Kidney capillary endothelial cell (primary cell): ENCODE data around the gene WTAP.
A peak's percentile ranks its signal among the peaks of the same experiment; 100 is the strongest.
"Not testable (repeated sequence)": the region's sequence is repeated elsewhere in the genome, so short reads cannot be mapped to it uniquely, and the experiment has no call there.

ENCODE experiments used
- DNase-seq: peaks from one replicate; pipeline ENCODE4 v3.0.0-alpha.2; 2018; ENCODE audit warnings: low spot score

The WTAP gene

DNA sequence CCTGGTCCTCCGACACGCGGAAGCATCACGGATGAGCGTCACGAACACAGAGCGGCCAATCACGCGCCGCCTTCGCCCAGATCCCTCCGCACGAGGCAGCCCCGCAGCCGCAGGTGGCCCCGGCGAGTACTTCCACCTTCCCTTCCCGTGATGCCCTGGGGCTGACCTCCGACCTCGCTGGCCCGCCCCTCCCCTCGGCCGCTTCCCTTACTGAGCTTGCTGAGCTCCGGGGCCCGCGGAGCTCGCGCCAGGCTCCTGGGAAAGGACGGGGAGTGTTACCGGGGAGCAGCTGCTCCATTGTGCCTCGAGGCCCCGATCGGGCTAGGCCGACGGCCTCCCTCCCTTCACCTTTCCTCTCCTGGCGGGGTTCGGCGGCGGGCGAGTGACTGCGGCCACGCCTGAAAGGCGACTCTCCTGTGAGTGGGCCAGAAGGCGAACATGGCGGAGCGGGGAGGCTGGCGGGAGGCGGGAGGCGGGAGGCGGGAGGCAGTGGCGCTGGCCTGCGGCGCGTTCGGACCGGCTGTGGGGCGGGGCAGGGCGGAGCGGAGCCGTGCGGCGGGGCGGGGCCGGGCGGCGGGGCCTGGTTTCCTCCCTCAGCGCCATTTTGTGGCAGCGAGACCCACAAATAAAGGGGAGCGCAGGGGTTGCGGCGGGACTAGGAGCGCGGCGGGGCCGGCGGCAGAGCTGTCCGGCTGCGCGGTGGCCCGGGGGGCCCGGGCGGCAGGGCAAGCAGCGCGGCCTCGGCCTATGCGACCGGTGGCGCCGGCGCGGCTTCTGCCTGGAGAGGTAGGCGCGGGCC lies at the start of gene WTAP:
Gene WTAP (plus strand): TSS at position 589 of the 799 bp plus-strand sequence. CDS start 8,760 bp downstream, outside the sequence.
- DNase-seq = peak; percentile 78

DNA sequence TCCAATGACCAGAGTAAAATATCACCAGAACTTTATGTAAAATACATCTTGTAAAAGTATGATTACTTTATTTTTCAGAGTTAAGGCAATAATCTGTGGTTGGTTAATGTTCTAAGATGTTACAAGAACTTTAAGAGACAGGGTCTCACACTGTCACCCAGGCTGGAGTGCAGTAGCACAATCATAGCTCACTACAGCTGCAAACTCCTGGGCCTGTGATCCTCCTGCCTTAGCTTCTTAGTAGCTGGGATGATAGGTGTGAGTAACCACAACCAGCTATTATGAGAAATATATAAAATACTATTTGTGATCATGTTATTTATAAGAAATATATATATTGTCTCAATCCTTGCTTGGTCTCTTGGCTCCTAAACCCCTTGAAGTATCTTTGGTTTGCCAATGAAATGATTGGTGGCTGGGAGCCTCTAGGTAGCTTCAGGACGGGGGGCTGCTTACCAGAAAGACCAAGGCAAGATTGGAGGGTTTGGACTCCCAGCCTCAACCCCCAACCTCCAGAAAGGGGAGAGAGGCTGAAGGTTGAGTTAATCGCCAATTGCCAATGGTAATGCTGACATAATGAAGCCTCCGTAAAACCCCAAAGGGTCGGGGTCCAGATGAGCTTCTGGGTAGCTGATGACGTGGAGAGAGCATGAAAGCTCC lies 49.7 kb upstream of the WTAP start:
- DNase-seq = no peak

DNA sequence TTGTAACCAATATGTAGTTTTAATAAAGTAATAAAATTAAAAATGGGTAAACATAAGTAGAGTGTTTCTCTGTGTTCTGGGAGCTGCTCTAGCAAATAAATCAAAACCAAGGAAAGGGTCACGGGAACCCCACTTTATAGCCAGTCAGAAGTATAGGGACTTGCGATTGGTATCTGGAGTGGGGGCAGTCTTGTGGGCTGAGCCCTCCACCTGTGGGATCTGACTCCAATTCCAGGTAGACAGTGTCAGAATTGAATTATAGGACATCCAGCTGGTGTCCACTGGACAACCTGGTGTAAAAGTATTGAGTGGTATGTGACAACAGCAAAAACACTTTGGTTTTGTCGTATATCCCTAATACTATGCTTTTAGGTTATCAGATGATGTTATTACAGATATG lies 48.7 kb upstream of the WTAP start:
- no peak for DNase-seq

DNA sequence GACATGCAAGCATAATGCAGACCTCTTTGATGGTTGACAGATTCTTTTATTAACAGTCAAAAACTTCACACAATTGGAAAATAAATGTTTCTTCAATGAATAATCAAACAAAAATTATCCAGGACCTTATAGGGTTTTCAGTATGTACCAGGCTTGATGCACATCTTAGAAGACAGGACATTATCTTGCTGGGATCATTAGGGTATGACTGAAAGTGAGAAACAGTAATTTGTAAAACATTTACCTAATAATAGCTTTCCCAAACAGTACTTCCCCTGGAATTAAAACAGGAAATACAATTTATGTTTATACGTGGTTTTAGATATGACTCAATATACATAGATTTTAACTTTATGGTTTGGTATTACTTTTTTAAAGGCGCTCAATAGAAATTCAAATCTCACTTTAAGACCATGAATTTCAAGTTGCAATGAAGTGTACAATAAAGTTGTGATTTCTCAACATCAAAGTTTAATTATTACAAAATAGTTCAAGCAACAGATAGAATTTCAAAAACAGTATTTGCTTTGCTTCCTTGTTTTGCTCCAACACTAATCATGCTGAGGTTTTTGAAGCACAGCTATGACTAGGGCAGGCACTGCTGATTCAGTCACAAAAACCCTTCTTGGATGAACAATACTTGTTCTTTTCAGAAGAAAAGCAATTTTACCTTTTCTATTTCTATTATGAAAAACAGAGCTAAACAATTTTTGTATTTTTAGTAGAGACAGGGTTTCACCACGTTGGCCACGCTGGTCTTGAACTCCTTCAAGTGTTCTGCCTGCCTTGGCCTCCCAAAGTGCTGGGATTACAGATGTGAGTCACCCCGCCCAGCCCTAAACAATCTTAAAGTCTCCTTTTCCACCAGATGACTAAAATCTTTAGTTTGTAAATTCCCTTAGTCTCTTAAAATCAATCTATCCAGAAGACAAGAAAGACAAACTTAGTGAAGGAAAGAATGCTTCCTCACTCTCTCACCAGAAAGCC lies 47.9 kb upstream of the WTAP start:
- no peak for DNase-seq

DNA sequence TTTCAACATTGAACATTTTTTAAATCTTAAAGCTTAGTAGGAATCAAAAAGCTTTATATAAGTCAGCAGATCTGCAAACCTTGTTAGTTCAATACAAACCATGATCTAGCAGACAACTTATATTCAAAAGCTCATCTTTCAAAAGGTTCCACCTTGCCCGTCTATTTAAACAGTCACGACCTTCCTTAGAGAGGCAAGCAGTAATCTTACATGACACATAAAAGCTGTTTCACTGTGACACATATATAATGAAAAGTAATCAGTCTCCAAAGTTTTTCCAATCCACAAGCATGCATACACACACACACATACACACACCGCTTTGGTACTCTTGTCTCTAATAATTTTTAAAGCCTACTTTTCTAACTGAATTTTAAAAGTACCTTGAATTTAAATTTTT lies 47.2 kb upstream of the WTAP start:
- DNase-seq = no peak

DNA sequence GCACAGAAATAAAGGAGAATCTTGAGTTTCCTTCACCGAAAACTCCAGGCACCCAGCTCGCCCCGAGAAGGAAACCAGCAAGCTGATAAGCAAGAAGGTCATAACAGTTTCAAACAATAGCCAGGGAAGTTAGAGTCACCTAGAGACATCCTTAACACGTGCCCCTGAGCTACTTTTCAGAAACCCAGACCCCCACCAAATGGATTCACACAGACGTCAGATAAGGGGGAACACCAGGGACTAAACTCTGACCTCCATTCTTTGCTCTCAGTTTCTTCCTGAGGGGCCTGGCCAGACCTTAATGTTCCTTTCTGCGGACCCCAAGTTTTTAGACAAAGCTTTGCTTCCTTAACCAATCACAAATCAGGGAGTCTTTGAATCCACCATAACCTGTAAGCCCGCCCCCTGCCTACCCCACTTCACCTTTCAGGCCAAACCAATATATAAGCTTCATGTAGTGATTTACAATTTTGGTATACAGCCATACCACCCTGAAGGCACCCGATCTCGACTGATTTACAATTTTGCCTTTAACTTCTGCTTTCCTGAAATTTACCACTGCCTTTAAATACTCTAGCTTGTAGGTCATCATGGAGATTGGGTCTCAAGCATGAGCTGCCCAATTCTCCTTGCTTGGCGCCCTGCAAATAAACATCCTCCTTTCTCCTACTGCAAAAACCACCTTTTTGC lies 46.0 kb upstream of the WTAP start:
- no peak for DNase-seq

DNA sequence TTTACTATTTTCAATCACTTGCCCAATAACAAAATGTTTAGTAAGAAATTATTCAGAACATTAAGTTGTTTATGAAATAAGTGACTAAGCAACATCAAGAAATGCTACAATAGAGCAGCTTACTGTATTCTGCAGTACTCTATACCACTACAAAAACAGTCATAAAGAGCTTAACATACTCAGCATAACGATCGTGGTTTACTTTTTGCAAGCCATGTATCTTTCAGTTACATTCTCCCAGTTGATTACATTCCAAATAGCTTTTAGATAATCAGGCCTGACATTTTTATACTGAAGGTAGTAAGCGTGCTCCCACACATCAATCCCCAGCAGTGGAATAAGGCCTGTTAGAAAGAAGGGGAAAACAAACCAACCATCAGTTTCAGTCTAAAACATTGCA lies 45.0 kb upstream of the WTAP start:
- DNase-seq = no peak

DNA sequence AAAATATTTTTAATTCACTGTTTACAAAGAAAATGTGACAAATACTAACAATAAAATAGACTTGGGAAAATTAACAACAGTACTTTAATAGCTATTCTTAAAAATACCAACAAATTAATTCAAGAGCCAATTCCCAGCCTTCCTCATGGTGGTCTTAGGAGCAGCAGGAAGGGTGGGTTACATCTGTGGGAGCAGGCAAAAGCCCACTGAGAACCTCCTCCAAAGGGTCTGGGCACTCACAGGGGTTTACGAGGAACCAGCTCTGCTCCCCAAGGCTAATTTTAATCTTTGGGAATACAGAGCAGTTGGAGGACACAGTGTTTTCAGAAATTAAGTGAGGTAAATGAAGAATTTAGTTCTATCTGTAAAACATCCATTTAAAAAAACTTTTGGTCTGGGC lies 44.5 kb upstream of the WTAP start:
- DNase-seq = no peak

DNA sequence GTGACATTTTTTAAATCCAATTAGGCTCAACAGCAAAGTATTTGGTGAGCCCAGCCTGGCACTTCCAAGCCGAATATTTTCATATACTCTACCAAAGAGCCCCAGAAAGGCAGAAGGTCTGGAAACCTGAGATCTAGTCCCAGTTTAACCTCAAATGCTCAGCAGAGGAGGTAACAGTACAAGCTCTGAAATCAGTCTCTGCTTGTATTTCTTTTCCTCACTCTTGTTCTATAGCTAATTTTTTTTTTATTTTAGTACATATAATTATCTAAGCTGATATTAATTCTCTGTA lies 43.3 kb upstream of the WTAP start:
- DNase-seq = no peak

DNA sequence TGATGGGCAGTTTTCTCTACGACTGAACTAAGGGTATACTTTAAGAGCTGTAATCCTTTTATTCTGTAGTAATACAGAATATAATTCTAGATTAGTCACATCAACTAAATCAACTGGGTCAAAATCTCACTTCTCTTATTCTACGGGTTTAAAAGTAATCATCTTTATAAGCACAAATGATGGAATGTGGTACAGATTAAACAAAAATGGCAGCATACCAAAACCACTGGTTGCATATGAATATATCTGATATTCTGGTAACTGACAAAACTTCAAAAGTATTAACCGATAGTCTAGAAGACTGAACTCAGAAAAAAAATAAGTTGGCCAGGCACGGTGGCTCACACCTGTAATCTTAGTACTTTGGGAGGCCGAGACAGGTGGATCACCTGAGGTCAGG lies 41.3 kb upstream of the WTAP start:
- no peak for DNase-seq

DNA sequence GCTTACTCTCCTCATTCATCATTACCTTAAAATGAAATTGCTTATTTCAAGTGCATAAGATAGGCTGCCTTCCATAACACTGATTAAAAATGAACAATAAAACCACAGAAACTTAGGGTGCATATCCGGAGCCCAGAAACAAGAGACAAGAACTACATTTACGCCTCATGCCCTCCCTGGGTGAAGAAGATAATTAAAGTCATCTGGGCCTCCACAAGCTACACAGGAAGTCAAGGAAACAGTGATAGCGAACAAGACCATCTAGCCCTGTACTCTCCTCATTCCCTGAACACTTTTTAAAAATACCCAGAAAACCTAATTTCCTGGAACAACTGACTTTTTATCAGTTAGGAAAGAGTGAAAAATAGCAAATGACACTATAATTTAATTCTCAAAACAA lies 40.6 kb upstream of the WTAP start:
- no peak for DNase-seq

DNA sequence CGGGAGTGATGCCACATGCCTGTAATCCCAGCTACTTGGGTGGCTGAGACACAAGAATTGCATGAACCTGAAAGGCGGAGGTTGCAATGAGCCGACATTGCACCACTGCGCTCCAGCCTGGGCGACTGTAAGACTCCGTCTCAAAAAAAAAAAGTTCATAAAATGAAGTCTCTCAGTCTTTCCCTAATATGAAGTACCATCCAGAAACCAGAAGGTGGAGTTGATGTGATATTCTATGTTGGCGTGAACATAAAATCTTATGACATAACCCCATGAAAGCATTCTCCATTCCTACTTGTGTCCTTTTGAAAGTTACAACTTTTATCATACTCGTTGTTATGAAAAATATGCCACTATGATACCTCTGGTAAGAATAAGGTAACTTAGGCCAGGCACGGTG lies 40.0 kb upstream of the WTAP start:
- no peak for DNase-seq

DNA sequence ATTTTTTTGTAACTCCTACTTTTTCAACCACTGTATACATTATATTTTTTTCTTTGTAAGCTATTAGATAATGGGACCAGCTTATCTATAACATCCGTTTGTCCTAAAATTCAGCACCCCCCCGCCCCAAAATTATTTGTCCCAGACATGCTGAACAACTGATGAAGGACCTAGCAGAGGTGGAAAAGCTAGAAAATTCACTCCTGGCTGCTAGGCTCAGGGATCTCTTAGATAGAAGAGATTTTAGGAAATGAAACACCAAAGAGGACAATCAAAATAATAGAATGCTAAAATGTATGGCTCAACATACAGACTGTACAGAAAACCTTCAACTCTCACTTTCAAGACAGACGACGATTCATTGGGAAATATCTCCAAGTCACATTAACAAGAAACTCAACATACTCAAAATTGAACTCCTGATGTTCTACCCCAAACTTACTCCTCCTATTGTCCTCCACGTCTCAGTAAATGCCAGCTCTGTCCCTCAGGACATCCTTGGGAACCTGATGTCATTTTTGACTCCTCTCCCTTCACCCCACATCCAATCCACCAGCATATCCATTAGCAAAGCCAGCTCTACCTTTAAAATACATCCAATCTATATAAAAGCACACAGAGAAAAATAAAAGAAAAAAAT lies 38.9 kb upstream of the WTAP start:
- DNase-seq = no peak

DNA sequence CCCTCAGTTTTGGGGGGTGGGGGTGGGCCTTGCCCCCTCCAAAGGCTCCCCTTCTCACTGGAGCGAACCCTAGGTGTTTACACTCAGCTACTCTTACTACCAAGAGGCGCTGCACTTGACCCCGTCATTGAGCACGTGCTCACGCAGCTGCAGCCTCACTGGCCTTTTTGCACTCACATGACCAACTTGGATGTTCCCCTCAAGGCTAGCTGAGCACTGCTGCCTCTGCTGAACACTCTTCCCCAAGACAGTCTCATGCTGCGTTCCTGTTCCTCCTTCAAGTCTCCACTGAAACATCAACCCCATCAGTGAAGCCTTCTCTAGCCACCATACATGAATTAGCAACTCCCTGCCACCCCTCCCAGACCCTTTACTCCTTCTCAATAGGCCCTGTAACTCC lies 38.3 kb upstream of the WTAP start:
- no peak for DNase-seq

DNA sequence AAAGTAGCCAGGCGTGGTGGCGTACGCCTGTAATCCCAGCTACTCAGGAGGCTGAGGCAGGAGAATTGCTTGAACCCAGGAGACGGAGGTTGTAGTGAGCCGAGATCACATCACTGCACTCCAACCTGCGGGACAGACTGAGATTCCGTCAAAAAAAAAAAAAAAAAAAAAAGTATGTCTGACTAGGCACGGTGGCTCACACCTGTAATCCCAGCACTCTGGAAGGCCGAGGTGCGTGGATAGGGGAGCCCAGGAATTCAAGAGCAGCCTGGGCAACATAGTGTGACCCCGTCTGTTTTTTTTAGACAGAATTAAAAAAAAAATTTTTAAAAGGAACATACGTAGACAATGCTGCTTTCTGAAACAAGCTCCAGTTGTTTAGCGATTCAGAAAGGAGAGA lies 37.2 kb upstream of the WTAP start:
- not testable (repeated sequence) for DNase-seq

DNA sequence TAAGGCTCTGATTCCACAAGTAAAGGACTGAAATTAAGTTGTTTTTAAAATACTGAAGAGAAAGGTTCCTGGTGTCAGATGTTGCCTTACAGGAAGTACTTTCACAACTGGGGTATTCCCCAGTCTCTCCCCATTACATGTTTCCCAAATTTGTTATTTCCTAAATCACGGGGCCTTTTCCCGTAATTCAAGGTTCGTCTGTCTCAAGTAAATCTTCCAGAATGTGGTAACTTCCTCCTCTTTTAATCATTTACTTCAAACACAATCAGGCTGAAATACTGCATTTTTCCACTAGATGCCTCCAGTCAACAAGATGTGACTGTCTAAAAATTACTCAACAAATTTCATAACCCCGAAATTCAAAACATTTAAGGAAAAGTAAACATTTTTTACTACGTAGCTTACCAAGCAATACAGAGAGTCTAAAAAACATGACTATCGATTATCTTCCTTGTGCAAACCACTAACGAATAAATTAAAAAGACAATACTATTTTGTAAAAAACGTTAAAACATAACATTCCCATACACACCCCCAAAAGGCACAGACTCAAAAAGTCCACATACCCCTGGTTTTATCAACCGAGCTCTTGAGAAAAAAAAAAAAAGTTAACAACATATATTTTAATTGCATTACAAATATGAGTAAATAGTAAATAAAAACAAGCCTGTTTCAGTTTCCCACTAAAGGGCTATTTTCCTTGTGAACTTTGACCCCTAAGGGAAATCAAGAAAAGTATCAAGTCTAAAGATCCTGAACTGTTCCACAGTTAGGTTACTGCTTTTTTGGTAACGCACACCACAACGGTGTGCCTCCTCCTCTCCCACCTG lies 36.0 kb upstream of the WTAP start:
- DNase-seq = peak; percentile 76

DNA sequence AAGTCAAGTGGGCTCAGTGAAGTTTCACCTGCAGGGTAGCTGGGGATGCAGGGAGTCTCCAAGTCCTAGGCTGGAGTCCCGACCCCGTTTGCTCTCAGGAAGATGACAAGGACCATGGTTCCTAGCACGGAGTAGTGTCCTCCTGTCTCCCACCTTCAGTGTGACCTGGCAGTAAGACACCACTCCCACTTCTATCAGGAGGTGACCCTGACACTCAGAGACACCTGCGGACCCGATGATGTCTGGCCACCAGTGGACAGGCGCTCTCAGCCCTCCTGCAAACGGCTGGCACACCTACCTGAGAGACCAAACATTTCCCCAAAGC lies 35.4 kb upstream of the WTAP start:
- DNase-seq = no peak

DNA sequence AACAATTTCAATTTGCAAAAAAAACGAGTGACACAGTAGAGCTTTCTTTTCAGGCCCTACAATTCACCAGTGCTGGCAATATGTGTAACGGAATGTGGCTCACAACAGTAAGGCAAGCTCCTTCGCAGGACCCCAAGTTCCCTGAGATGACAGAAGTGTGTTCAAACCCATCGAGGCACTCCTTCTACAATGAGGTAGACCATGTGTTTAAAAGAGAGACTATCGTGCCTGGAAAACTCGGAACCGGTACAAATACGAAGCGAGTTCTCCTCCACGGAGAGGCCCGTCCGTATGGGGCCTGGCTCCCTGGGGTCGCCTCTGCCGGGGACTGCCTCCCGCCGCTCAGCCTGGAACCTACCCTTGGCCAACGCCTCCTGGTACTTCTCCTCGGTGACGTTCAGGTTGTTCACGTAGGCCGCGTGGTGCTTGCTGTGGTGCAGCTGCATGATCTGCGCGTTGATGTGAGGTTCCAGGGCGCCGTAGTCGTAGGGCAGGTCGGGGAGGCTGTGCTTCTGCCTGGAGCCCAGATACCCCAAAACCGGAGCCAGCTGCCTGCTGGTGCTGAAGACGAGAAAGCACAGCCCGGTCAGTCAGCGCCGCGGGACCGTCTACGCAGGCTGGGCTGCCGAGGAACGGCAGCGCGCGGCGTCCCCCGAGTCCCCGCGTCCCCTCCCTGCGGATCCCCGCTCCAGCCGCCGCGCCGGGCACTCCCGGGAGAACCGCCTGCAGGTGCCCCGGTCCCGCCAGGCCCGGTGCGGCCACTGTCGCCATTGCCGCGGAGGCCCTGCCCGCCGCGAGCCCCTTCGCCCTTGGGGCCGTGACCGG lies 34.8 kb upstream of the WTAP start:
- DNase-seq = no peak

DNA sequence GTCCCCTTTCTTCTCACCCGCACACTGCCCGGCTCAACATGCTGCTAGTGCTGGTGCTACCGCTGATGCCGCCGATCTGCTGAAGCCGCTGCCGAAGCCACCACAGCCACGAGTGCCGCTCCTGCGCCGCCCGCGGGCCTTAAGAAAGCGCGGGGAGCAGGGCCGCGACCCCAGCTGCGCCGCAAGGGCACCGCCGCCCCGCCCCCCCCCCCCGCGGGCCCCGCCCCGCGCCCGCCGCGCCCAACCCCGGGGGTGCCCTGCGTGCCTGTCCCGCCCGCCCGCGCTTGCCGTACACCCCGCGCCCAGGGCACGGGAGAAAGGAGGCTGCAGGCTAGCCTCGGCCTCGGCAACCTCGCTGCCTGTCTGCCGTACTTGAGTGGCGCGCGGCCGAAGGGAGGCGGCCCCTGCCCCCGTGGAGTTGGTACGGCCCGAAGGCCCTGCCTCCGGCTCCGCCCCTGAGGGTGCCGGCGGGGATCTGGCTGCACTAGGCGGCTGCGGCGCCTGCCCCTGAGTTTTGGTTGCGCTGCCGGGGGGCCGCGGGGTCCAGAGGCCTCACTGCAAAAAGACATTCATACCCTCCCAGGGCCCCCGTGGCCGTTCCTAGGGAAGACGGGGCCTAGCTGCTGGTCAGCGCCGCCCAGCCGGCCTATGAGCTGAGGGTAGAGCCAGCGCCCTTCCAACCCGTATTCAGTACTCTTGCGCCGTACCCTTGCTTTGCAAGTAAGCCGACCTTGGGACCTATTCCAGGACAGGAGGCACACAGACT lies 34.0 kb upstream of the WTAP start, which contains the start of gene SOD2:
Gene SOD2 (minus strand): TSS at position 114 of the 766 bp plus-strand sequence. CDS start 74 bp downstream, at position 40.
- DNase-seq = peak; percentile 71
